Keratinocyte (primary cell): Measurements from ENCODE around the gene ATRAID.

Source experiments
- EZH2 ChIP-seq: IDR thresholded peaks from one replicate; pipeline ENCODE4 v1.6.1; 2012; ENCODE audit warnings: inconsistent platforms, mild to moderate bottlenecking, low read length, moderate library complexity
- TF ChIP-seq, protein P1 (sequence below), 3 experiments: IDR thresholded peaks in 1 of 3; conservative IDR thresholded peaks in 1 of 3; optimal IDR thresholded peaks in 1 of 3; 2 replicates in 2 of 3; 3 replicates in 1 of 3; pipeline versions ENCODE3 to v1.5.1; 2011; ENCODE audit warnings: low read length in 3 of 3, mild to moderate bottlenecking in 3 of 3, moderate library complexity in 2 of 3, control low read depth in 1 of 3, inconsistent platforms in 1 of 3; ENCODE audit not compliant: insufficient read depth in 2 of 3; ENCODE audit errors: extremely low read depth in 1 of 3

DNA sequence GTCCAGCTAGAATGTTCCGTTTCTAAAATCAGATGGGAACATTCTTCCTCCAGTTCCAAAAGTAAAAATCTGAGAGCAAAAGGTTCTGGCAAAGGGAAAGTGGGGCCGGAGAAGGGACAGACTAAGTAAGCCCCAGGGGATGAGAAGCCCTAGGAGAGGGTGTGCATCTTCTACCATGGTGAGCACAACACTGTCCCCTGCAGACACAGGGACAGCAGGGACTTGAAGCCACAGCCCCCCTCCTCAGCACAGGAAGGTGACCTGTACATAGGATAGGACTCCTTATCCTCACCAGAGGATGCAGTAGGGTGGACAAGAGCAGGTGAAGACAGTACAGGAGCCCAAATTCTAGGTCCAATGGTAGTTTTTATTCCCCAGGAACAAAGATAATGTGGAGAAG lies 12.6 kb upstream of the ATRAID start:
- TF ChIP-seq, protein P1, sequence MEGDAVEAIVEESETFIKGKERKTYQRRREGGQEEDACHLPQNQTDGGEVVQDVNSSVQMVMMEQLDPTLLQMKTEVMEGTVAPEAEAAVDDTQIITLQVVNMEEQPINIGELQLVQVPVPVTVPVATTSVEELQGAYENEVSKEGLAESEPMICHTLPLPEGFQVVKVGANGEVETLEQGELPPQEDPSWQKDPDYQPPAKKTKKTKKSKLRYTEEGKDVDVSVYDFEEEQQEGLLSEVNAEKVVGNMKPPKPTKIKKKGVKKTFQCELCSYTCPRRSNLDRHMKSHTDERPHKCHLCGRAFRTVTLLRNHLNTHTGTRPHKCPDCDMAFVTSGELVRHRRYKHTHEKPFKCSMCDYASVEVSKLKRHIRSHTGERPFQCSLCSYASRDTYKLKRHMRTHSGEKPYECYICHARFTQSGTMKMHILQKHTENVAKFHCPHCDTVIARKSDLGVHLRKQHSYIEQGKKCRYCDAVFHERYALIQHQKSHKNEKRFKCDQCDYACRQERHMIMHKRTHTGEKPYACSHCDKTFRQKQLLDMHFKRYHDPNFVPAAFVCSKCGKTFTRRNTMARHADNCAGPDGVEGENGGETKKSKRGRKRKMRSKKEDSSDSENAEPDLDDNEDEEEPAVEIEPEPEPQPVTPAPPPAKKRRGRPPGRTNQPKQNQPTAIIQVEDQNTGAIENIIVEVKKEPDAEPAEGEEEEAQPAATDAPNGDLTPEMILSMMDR (optimal IDR thresholded peaks at IDR 0.05 in 1 of 3, IDR thresholded peaks at IDR 0.05 in 1 of 3, conservative IDR thresholded peaks at IDR 0.05 in 1 of 3; ENCODE audit: extremely low read depth in 1 of 3, insufficient read depth in 2 of 3, low read length in 3 of 3): no peak
- no peak for TF ChIP-seq EZH2
